UCSD-AML1 (cell line): ENCODE results near the gene LRCH1.
"Not testable (repeated sequence)": the region's sequence is repeated elsewhere in the genome, so short reads cannot be mapped to it uniquely, and the experiment has no call there.

ENCODE experiments used
- DNase-seq: peaks from one replicate; lab custom pipeline; 2025; ENCODE audit not compliant: unreplicated experiment; lab: John Stamatoyannopoulos, UW

LRCH1 gene

DNA sequence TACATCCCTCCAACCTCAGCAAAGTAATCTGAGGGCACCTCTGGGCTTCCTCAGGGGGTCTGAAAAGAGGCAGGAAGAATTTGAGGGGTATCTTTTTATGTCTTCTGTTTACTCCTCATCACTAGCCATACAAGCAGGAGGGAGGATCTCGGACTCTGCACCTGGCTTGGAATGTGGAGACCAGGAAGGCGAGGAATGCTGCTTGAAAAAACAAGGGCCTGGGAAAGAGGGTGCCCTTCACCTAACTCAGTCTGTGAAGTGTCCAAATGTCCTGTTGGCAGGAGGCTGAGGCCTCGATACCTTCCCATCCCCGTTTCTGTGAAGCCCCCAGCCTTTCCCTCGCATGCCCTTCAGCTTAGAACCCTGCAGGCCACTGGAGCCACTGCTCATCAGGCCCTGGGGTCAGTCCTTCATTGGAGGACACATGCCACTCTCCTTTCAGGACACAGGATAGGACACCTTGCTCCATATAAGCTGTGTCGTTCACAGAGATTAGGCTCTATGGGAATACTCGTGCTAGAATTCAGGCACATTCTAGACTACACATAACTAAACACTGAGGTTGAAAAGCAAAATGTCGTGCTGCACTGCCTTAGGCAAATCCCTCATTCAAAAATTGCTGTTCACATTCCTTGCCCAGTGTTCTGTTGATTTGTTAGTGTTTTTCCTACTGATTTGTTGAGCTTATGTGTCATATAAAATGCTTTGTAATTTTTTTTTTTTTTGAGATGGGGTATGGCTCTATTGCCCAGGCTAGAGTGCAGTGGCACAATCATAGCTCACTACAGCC lies 194.3 kb downstream of the LRCH1 start:
- DNase-seq, result no peak

DNA sequence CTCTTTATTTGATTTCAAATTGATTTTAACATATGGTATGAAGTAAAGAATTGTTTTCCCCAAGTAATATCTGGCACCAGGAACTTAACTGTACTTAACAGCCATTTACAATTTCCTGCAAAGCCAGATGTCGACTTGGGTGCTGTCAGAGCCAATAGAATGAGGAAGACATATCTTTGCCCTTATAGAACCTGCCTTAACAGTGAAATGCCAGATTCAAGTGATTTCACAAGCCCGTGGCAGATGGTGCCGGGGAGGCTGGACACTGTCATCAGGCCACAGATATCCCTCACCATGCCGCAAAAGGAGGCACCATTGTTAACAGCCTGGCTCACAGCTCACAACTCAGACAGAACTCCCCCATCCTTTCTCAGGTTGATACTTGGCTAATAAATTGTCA lies 195.3 kb downstream of the LRCH1 start:
- DNase-seq, result no peak

DNA sequence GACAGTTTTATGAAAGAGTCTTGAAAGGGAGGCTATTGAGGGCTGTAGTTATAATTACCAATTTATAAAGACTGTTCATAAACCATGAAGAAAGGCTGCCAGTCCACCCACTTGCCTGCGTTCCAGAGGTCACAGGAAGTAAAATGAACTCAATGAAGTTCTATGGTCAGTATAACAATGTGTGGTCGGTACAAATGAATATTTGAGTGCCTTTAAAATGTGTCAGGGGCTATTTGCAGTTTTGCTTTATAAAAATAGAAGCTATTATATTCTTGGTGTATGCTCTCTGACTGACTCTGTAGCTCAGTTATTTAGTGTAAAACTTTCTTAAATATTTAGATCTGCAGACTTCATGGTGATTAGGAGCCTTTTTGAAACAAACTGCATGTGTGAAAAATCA lies 197.0 kb downstream of the LRCH1 start:
- DNase-seq, result no peak

DNA sequence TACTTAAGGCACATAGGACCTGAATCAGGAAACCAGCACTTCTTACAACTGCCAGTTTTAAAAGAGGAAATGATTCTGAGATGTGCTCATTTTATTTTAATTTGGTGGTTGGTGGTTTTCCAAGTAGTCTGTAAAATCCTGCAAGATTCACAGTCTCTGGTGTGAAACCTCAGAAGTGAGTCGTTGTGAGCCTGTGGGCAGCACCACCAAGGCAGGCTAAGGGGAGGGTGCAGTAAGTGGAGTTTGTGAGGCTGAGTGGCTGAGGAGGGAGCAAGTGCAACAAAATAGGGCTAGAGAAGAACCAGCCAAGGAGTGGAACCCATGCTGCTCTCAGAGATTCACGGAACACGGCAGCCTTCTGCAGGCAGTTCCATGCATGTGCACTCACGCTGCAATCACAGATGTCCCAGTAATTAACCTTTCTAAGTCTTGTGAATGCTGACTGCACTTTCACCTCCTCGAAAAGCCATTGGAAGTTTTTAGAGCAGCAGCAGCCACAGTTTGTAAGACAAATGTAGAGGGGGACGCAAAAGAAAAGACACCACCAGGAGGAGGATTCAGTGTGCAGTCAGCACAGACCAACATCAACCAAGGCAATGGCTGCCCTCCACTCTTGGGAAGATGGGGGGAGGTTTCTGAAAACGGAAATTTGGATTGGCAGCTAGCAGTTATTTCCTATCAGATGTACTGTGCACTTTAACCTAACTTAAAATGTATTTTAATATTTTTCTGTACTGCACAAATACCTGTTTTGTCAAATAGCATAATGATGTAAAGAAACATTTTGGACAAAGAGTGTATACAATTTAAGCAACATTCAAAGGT lies 199.1 kb downstream of the LRCH1 start:
- peak; percentile 39 for DNase-seq

DNA sequence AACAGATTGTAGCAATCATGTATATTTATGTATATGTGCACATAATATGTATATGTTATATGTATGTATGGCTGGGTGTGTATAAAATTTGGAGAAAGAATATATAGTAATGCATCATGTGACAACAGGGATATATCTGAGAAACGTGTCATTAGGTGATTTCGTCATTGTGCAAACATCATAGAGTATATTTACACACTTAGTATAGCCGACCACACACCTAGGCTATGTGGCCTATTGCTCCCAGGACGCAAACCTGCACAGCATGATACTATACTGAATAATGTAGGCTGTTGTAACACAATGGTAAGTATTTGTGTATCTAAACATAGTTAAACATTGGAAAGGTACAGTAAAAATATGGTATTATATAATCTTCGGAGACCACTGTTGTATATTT lies 200.2 kb downstream of the LRCH1 start:
- DNase-seq, result no peak

DNA sequence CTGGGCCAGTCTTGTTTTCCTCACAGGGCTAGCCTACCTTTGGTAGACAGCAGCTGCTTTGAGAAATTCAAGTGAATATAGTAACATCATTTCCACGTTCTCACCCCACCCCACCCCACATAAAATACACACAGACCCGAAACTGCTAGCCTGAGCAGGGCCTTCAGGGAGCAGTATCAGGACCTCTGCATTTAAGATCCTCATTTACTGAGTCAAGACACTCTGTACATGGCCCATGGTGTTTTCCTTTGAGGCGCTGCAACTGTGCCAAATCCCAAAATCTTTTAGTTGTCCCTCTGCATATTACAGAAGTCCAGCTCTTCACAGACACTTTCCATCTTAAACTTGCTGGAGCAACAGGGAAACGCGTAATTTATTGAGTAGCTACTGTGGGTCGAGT lies 200.9 kb downstream of the LRCH1 start:
- no peak for DNase-seq

DNA sequence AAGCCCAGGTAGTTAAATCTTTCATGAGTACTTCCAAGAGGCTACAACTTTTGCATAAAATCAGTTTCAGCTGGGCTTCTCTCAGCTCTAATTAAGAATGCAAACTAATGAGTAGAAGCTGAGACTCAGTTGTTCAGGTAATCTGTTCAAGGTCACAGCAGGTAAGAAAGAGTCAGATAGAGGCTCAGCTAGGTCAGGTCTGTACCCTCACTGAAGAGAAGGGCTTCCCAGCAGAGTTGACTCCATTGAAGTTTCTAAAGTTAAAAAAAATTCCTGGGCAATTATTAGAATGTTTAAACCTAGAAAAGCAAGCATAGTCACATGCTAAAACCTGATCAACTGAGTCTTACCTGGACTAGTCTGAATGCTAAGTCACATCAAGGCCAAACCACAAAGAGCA lies 201.8 kb downstream of the LRCH1 start:
- no peak for DNase-seq

DNA sequence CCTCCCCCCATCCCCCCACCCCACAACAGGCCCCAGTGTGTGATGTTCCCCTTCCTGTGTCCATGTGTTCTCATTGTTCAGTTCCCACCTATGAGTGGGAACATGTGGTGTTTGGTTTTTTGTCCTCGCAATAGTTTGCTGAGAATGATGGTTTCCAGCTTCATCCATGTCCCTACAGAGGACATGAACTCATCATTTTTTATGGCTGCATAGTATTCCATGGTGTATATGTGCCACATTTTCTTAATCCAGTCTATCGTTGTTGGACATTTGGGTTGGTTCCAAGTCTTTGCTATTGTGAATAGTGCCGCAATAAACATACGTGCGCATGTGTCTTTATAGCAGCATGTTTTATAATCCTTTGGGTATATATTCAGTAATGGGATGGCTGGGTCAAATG lies 202.5 kb downstream of the LRCH1 start:
- DNase-seq, result not testable (repeated sequence)

DNA sequence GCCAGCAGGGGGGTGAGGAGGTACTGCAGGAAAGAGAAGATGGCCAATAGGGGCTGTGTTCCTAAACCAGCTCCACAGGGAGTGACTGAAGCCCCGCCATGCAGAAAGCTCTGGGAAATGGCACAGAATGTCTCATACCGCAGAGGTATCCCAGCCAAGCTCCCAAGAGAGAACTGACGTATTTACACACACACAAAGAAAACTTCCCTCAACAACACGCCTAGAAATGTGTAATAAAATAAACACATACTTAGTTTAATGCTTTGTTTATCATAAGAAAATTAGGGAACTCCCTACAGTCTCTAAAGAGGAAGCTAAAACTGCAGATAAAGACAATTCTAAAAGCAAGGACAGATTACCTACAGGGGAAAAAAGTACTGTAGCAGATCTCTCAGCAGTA lies 204.0 kb downstream of the LRCH1 start:
- DNase-seq, result no peak

DNA sequence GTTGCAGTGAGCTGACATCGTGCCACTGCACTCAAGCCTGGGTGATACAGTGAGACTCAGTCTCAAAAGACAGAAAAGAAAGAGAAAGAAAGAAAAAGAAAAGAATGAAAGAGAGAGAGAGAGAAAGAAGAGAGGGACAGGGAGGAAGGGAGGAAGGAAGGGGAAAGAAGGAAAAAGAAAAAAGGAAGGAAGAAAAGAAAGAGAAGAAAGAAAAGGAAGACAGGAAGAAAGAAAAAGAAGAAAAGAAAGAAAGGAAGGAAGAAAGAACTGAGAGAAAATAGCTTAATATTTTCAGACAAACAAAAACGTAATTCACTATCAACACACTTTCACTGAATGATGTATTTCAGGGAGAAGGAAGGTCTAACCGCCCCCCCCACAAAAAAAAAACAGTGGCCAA lies 204.7 kb downstream of the LRCH1 start:
- no peak for DNase-seq

DNA sequence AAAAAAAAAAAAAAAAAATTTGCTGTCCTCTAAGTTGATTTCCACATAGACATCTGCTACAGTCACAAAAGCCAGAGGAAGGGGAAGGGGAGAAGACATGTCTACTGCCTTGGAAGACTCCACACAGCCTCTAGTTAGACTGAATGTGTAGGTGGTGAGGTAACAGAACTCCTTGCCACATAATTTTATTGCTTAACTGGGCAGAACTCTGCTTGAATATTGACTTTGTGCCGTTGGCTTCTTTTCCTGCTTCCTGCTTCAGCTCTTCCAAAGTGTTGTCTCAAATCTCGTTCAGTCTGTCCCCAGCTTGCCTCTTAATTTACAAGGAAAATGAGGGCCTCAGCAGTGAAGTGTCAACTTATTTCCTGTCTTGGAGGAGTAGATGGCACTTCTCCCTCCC lies 206.9 kb downstream of the LRCH1 start:
- no peak for DNase-seq

DNA sequence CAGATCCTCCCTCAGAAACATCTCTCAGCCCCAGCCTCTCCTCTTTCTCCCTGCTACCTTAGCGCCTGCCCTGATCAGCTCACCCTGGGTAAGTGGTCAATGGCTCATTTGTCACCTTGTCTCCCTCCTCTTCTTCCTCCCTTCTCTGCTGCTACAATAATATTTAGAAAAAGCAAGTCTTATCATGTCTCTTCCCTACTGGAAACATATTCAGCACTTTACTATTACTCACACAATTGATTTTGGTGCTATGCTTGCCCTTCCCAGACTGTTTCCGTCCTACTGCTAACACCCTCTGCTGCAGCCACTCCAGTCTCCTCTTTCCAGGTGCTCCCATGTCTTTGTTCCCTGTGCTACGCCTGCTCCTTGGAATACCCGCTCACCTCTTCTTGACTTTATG lies 208.2 kb downstream of the LRCH1 start:
- DNase-seq, result no peak

DNA sequence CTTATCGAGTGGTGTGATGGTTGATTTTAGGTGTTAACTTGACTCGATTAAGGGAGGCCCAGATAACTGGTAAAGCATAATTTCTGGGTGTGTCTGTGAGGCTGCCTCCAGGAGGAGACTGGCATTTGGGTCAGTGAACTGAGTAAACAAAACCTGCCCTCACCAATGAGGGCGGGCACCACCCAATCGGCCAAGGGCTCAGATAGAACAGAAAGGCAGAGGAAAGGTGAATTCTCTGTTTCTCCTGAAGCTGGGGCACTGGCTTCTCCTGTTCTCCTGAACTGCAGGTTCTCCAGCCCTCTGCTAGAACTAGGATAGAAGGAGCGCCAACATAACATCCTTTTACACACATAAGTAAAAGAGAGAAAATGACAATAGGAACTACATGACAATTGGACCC lies 208.9 kb downstream of the LRCH1 start:
- DNase-seq, result no peak

DNA sequence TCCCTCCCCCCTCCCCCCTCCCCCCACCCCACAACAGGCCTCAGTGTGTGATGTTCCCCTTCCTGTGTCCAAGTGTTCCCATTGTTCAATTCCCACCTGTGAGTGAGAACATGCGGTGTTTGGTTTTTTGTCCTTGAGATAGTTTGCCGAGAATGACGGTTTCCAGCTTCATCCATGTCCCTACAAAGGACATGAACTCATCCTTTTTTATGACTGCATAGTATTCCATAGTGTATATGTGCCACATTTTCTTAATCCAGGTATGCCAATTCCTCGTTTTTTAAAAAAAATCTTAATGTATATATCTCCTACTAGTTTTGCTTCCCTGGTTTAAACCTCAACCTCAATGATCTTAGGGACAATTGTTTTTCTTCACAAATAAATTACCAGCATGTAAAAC lies 217.0 kb downstream of the LRCH1 start:
- DNase-seq, result not testable (repeated sequence)

DNA sequence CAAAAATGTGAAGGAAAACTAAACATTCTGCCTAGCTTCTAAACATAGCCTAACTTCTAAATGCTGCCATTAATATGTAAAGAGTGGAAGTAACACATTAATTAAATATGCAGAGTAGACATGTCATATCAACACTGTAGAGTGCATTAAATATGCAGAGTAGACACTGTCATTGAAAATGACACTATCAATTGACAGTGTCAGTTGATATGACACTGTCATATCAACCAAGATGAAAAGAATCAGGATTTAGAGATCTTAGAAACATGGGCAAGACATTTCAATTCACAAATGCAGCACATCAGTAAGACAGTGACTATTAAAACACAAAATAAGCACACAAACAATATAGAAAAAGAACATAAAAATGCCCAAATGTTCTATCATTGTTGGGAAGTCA lies 218.7 kb downstream of the LRCH1 start:
- no peak for DNase-seq

DNA sequence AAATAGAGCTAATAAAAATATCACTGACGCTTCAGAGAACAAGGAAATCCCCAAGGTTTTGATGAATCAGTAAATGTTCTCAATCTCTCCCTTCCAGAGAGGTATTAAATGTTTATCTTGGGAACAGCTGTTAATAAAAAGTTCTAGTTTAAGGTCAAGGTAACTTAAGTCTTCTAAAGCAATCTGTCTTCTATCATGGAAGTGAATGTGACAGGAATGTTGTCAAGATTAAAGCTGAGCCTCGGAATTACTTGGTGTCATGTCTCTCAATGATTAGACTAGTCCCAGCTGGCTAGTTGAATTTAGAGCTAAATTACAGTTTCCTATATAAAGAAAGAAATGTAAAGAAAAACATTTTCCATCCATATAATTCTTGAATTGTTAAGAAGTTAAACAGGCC lies 220.6 kb downstream of the LRCH1 start:
- no peak for DNase-seq

DNA sequence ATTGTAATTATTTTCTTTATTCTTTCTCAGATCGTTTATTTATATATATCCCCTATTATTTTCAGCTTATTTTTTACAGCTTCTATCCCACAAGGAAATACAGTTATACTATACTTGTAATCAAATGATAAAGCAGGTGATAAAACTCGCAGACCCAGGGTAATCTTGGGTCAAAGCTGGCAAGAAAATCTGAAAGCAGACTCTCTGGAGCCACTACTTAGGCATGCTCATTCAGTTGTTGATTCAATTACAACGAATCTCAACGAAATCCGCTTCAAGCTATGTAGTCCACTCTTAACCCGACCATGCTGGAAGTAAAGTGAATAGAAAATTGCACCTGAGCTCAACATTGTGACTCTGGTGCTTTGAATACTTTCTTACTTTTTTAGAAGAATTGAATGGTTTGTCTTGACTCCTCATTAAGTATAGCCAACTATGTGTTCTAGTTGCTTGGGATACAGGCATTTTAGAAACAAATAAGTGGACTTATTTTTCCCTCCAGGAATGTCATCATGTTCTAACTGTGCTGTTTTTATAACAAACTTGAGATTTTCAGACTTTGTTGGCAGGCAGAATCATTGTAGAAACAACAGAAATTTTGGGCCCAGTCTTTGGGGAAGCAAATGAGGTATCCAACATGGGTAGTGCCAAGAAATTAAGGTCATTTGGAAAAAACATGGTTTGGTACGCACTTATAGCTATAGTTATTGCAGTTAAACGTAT lies 222.6 kb downstream of the LRCH1 start:
- DNase-seq, result no peak

DNA sequence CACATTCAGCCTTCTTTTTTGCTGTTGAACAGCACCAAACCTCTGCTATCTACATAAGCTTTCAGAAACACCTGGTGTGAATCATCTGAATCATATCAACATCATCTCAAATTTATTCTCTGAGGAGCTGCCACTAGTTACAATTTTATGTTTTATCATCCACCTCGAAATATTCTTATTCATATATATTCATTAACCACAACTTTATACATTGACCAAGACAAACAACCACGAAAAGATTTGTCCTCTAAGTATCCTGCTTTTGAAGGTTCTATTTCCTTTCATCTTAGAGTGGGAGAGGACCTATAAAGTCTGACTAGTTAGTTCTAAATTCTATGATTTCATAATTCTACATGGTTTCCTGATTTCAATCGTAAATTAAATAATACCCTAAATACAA lies 225.1 kb downstream of the LRCH1 start:
- DNase-seq, result no peak

DNA sequence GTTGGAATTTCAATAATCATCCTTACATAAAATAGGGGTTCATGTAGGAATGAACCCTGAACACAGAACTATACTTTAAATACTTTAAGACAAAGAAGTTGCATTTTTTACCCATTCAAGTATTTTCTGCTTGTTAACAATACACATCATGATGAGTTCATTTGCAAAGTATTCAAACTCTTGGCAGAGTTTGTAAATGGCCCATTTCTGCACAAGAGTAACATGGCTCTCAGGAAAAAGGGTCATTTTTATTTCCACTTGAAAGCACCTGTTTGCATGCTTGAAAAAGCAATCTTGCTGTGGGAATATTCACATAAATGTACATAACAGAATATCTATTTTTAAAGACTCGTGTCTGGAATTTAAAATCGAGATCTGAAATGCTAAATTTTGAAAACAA lies 225.9 kb downstream of the LRCH1 start:
- DNase-seq, result no peak

DNA sequence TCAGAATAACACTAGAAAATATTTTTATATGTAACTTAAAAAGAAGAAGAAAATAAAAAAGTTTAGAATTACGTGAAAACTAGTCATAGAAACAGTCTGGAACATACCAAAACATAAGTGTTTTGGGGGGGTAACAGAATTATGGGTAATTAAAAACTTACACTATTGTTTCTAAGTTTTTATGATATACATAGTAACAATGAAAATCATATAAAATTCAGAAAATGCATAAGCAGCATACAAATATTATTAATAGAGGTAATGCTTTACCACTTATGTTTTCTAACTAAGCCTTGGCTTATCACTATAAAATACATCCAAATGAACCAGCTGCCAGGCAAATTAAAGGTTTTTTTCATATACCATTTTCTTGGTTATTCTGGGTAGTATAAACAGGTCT lies 229.1 kb downstream of the LRCH1 start:
- DNase-seq, result no peak

DNA sequence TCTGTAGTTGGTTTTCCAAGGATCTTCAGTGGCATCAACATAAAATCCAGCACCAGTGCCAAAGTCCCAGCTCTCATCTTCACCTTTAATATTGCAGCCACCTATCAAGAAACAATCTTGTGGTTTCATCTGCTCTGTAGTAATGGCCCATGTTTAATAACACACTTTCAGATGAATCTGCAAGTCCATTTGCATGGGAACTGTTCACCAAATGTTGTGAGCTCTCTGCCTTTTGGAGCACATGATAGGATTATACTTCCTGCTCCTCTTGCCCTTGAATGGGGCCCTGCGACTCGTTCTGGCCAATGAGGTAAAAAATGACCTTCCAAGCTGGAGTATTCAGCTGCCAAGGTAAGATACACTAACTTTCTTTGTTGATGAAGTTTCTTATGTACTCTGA lies 229.7 kb downstream of the LRCH1 start:
- no peak for DNase-seq

DNA sequence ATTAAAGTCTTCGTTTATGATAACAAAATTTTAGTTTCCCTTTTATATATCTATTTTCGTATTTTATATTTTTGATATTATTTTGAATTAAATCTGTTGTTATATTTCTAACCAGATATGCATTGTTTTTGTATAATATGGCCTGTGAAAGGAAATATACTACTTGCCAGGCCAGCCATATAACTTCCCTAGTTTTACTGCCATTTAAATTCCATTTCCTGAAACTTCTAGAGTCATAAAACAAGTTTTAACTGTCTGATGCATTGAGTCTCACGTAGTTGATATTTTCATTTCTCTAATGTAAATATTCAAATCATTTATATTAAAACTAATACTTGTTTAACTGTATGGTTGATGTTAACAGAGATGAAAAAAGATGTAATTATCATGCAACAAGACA lies 230.5 kb downstream of the LRCH1 start:
- DNase-seq, result no peak
